Activated naive CD8-positive, alpha-beta T cell treated with anti-CD3 and anti-CD28 coated beads, Interleukin-2, amount 10 ng/mL, durations not matched to agents 7 days and 5 days (primary cell): ENCODE results near the gene SIPA1L3. TPM values are rescaled to one million over a fixed set of nuclear protein-coding genes. Genes with fewer than 3 reads are reported as not detected.

Experiments used
- ATAC-seq: fragments of 150-1000 bp; cut with Tn5 transposase; one replicate; pipeline ENCODE4 v1.10.0; 2021; ENCODE audit warnings: low read depth, moderate library complexity
- POLR2A ChIA-PET: fragments of 350-600 bp; sonication (Branson Sonifier 250); formaldehyde crosslinking; loops from one replicate; lab custom pipeline; 2021; ENCODE audit warnings: antibody characterized with exemption; lab: Charles Lee
- DNase-seq: peaks from one replicate; pipeline ENCODE4 v3.0.0; 2021
- H3K27ac Mint-ChIP-seq: one replicate; pipeline ENCODE4 v1.8.0; 2022; ENCODE audit warnings: mild to moderate bottlenecking, mixed read lengths
- H3K27me3 Mint-ChIP-seq: one replicate; pipeline ENCODE4 v1.8.0; 2022; ENCODE audit warnings: mild to moderate bottlenecking, moderate library complexity, mixed read lengths
- H3K36me3 Mint-ChIP-seq: one replicate; pipeline ENCODE4 v1.8.0; 2021; ENCODE audit warnings: mild to moderate bottlenecking, mixed read lengths
- H3K4me1 Mint-ChIP-seq: one replicate; pipeline ENCODE4 v1.8.0; 2021; ENCODE audit warnings: mixed read lengths
- H3K4me3 Mint-ChIP-seq: one replicate; pipeline ENCODE4 v1.8.0; 2022; ENCODE audit warnings: mild to moderate bottlenecking, moderate library complexity, mixed read lengths
- H3K9me3 Mint-ChIP-seq: one replicate; pipeline ENCODE4 v1.8.0; 2021; ENCODE audit warnings: mixed read lengths
- total RNA-seq, 2 experiments: library from RNA; stranded (reverse); gene quantifications; one replicate each; pipeline ENCODE4 v1.2.3, GENCODE V29; 2021

Gene SIPA1L3
- total RNA-seq, 2 experiments from 2014 or later, result 20.3 to 24.6 TPM

- H3K27me3 Mint-ChIP-seq, result no peaks in the 10 kb centered on the region
- peaks cover 2% of the 10 kb centered on the region for H3K4me1 Mint-ChIP-seq
- DNase-seq, result no peak
- no peak overlapping the region for H3K4me3 Mint-ChIP-seq
- ATAC-seq, result no peak
- POLR2A ChIA-PET, result no interaction called here
- H3K27ac Mint-ChIP-seq, result no peak overlapping the region
- peaks cover 8% of the 10 kb centered on the region for H3K36me3 Mint-ChIP-seq
- no peaks in the 10 kb centered on the region for H3K9me3 Mint-ChIP-seq
These were observed 19.7 kb downstream of the SIPA1L3 start for GRCh38 chr19:37926711-37927110.

GRCh38 chr19:37928527-37929286 lies 21.7 kb downstream of the SIPA1L3 start:
- ATAC-seq (no peak), DNase-seq (no peak)
- no peaks in the 10 kb centered on the region for H3K27me3 Mint-ChIP-seq
- peaks cover 14% of the 10 kb centered on the region for H3K36me3 Mint-ChIP-seq
- H3K27ac Mint-ChIP-seq, result no peak overlapping the region
- H3K4me1 Mint-ChIP-seq, result peaks cover 10% of the 10 kb centered on the region
- no peak overlapping the region for H3K4me3 Mint-ChIP-seq
- no peaks in the 10 kb centered on the region for H3K9me3 Mint-ChIP-seq
- POLR2A ChIA-PET, result no interaction called here

- no peak overlapping the region for H3K27ac Mint-ChIP-seq
- peaks cover 1% of the 10 kb centered on the region for H3K9me3 Mint-ChIP-seq
- peaks cover 21% of the 10 kb centered on the region for H3K36me3 Mint-ChIP-seq
- no peaks in the 10 kb centered on the region for H3K27me3 Mint-ChIP-seq
- H3K4me1 Mint-ChIP-seq, result peaks cover 10% of the 10 kb centered on the region
- POLR2A ChIA-PET, result no interaction called here
- no peak overlapping the region for H3K4me3 Mint-ChIP-seq
- ATAC-seq, result no peak
- no peak for DNase-seq
These were observed 22.4 kb downstream of the SIPA1L3 start for GRCh38 chr19:37929355-37929923.

- no peak overlapping the region for H3K27ac Mint-ChIP-seq
- peaks cover 8% of the 10 kb centered on the region for H3K4me1 Mint-ChIP-seq
- H3K36me3 Mint-ChIP-seq, result peaks cover 18% of the 10 kb centered on the region
- H3K9me3 Mint-ChIP-seq, result peaks cover 3% of the 10 kb centered on the region
- H3K27me3 Mint-ChIP-seq, result no peaks in the 10 kb centered on the region
- no peak overlapping the region for H3K4me3 Mint-ChIP-seq
- ATAC-seq, result no peak
- POLR2A ChIA-PET, result no interaction called here
- DNase-seq, result no peak
These were observed 23.4 kb downstream of the SIPA1L3 start for GRCh38 chr19:37930416-37930815.

GRCh38 chr19:37931881-37932655 lies 25.1 kb downstream of the SIPA1L3 start:
- no peaks in the 10 kb centered on the region for H3K27me3 Mint-ChIP-seq
- no peak for ATAC-seq
- no peak for DNase-seq
- peaks cover 9% of the 10 kb centered on the region for H3K4me1 Mint-ChIP-seq
- H3K36me3 Mint-ChIP-seq, result peaks cover 30% of the 10 kb centered on the region
- no peak overlapping the region for H3K27ac Mint-ChIP-seq
- H3K4me3 Mint-ChIP-seq, result no peak overlapping the region
- peaks cover 12% of the 10 kb centered on the region for H3K9me3 Mint-ChIP-seq
- POLR2A ChIA-PET, result no interaction called here

GRCh38 chr19:37932985-37933936 lies 26.3 kb downstream of the SIPA1L3 start:
- H3K4me3 Mint-ChIP-seq, result no peak overlapping the region
- no peaks in the 10 kb centered on the region for H3K27me3 Mint-ChIP-seq
- DNase-seq (no peak), ATAC-seq (no peak)
- POLR2A ChIA-PET, result interaction anchor here (0.7 kb wide), 1 partner anchor 382 kb away, joined by 3 read pairs; no protein-coding TSS in a partner anchor
- H3K36me3 Mint-ChIP-seq, result peaks cover 30% of the 10 kb centered on the region
- no peak overlapping the region for H3K27ac Mint-ChIP-seq
- peaks cover 12% of the 10 kb centered on the region for H3K9me3 Mint-ChIP-seq
- H3K4me1 Mint-ChIP-seq, result peaks cover 9% of the 10 kb centered on the region

- DNase-seq, result no peak
- Mint-ChIP-seq H3K27ac (no peak overlapping the region), H3K27me3 (no peaks in the 10 kb centered on the region), H3K36me3 (peaks cover 32% of the 10 kb centered on the region), H3K9me3 (peaks cover 13% of the 10 kb centered on the region), H3K4me1 (peaks cover 10% of the 10 kb centered on the region), H3K4me3 (no peak overlapping the region)
- no peak for ATAC-seq
- POLR2A ChIA-PET, result no interaction called here
These were observed 26.9 kb downstream of the SIPA1L3 start for GRCh38 chr19:37933937-37934358.

GRCh38 chr19:37935341-37935740 lies 28.3 kb downstream of the SIPA1L3 start:
- Mint-ChIP-seq H3K4me3 (no peak overlapping the region), H3K36me3 (peaks cover 32% of the 10 kb centered on the region), H3K27ac (no peak overlapping the region), H3K4me1 (peaks cover 11% of the 10 kb centered on the region), H3K9me3 (peaks cover 14% of the 10 kb centered on the region), H3K27me3 (no peaks in the 10 kb centered on the region)
- POLR2A ChIA-PET, result interaction anchor here (0.6 kb wide), 1 partner anchor 62 kb away, joined by 4 read pairs; no protein-coding TSS in a partner anchor
- ATAC-seq (no peak), DNase-seq (no peak)

- POLR2A ChIA-PET, result no interaction called here
- H3K4me1 Mint-ChIP-seq, result peaks cover 11% of the 10 kb centered on the region
- no peak overlapping the region for H3K4me3 Mint-ChIP-seq
- H3K27me3 Mint-ChIP-seq, result no peaks in the 10 kb centered on the region
- H3K27ac Mint-ChIP-seq, result no peak overlapping the region
- ATAC-seq, result no peak
- H3K36me3 Mint-ChIP-seq, result peaks cover 27% of the 10 kb centered on the region
- no peak for DNase-seq
- H3K9me3 Mint-ChIP-seq, result peaks cover 14% of the 10 kb centered on the region
These were observed 29.2 kb downstream of the SIPA1L3 start for GRCh38 chr19:37936166-37936565.

GRCh38 chr19:37936886-37937285 lies 29.9 kb downstream of the SIPA1L3 start:
- no peak for ATAC-seq
- POLR2A ChIA-PET, result no interaction called here
- Mint-ChIP-seq H3K4me1 (peaks cover 11% of the 10 kb centered on the region), H3K27me3 (no peaks in the 10 kb centered on the region), H3K36me3 (peaks cover 27% of the 10 kb centered on the region), H3K9me3 (peaks cover 14% of the 10 kb centered on the region), H3K27ac (peak overlapping the region; percentile 43), H3K4me3 (no peak overlapping the region)
- DNase-seq, result no peak

- Mint-ChIP-seq H3K27ac (no peak overlapping the region), H3K9me3 (peaks cover 14% of the 10 kb centered on the region), H3K27me3 (no peaks in the 10 kb centered on the region), H3K4me1 (peaks cover 5% of the 10 kb centered on the region), H3K4me3 (no peak overlapping the region), H3K36me3 (peaks cover 23% of the 10 kb centered on the region)
- DNase-seq, result no peak
- POLR2A ChIA-PET, result no interaction called here
- ATAC-seq, result no peak
These were observed 31.3 kb downstream of the SIPA1L3 start for GRCh38 chr19:37938353-37938752.

GRCh38 chr19:37941782-37942515 lies 34.9 kb downstream of the SIPA1L3 start:
- peaks cover 3% of the 10 kb centered on the region for H3K36me3 Mint-ChIP-seq
- ATAC-seq, result no peak
- no peaks in the 10 kb centered on the region for H3K27me3 Mint-ChIP-seq
- no peak overlapping the region for H3K4me3 Mint-ChIP-seq
- no peak overlapping the region for H3K27ac Mint-ChIP-seq
- H3K9me3 Mint-ChIP-seq, result peaks cover 2% of the 10 kb centered on the region
- peaks cover 2% of the 10 kb centered on the region for H3K4me1 Mint-ChIP-seq
- DNase-seq, result no peak
- POLR2A ChIA-PET, result no interaction called here
